Measurements from ENCODE around the gene KCNQ1. TPM values are rescaled to one million over a fixed set of nuclear protein-coding genes. Genes with fewer than 3 reads are reported as not detected.

Gene KCNQ1
- total RNA-seq, 5 donors from 2014 or later (not counting 1 experiment from before 2014, with no cell fraction given) = 20.9 to 32.9 (median 24.0) TPM

DNA sequence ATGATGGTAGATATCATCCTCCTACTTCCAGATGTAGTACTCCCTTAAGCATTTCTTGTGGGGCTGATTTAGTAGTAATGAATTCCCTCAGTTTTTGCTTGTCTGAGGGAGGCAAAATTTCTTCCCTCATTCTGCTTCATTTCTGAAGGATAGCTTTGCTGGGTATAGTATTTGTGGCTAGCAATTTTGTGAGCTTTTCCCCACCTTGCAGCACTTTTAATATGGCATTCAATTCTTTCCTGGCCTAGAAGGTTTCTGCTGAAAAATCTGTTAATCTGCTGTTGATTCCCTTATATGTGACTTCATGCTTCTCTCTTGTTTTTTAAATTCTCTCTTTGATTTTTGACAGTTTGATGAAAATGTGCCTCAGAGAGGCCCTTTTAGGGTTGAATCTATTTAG, 204.6 kb downstream of the KCNQ1 start:
- H3K4me3 ChIP-seq (ENCODE audit: control insufficient read depth in 1 of 2, extremely low read depth in 1 of 2, low read length in 1 of 2) = no peak overlapping the region
- peaks cover 65% of the 10 kb centered on the region for H3K36me3 Mint-ChIP-seq
- H3K27ac ChIP-seq (ENCODE audit: low read length) = no peak overlapping the region
- peaks cover 0 to 7% of the 10 kb centered on the region in 2 donors for H3K36me3 ChIP-seq (ENCODE audit: control insufficient read depth in 2 of 2, extremely low read depth in 1 of 2, insufficient read depth in 1 of 2, low read length in 1 of 2)
- DNase-seq (no peak), ATAC-seq (replicated peaks in 1 of 4) (no peak)
- H3K4me3 Mint-ChIP-seq = peak overlapping the region in 1 of 3 donors; percentile 3
- H3K27me3 ChIP-seq (replicated peaks in 1 of 2; ENCODE audit: control insufficient read depth in 2 of 2, extremely low read depth in 1 of 2, insufficient read depth in 2 of 2, low read length in 1 of 2) = peaks cover 0 to 14% of the 10 kb centered on the region in 2 experiments
- ChIA-PET POLR2A (no interaction called here), CTCF (no interaction called here)
- H3K27me3 Mint-ChIP-seq = no peaks in the 10 kb centered on the region
- H3K4me1 Mint-ChIP-seq = peaks cover 0 to 4% (median 0%) of the 10 kb centered on the region in 3 donors
- H3K9me3 Mint-ChIP-seq = peaks cover 27 to 53% (median 31%) of the 10 kb centered on the region in 3 donors
- H3K4me1 ChIP-seq (ENCODE audit: control insufficient read depth in 1 of 2, extremely low read depth in 1 of 2, insufficient read depth in 2 of 2, low read length in 2 of 2) = no peaks in the 10 kb centered on the region
- H3K27ac Mint-ChIP-seq = no peak overlapping the region
- peaks cover 11% of the 10 kb centered on the region for H3K9me3 ChIP-seq

DNA sequence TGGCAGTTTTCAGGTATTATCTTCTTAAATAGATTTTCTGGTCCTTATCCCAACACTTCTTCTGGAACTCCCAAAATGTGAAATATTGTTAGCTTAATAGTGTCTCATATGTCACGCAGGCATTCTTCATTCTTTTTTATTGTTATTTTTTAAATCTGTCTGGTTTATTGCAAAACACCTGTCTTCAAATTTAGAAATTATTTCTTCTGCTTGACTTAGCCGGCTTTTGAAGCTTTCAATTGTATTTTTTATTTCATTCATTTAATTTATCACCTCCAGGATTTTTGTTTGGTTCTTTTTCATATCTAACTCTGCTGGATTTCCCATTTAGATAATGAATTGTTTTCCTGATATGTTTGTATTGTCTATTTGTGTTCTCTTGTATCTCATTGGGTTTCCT, 205.0 kb downstream of the KCNQ1 start:
- CTCF ChIA-PET = no interaction called here
- ATAC-seq (replicated peaks in 1 of 4) (no peak), DNase-seq (no peak)
- H3K4me1 Mint-ChIP-seq = peaks cover 0 to 4% (median 0%) of the 10 kb centered on the region in 3 donors
- no peaks in the 10 kb centered on the region for H3K4me1 ChIP-seq (ENCODE audit: control insufficient read depth in 1 of 2, extremely low read depth in 1 of 2, insufficient read depth in 2 of 2, low read length in 2 of 2)
- H3K27ac Mint-ChIP-seq = no peak overlapping the region
- H3K27me3 Mint-ChIP-seq = no peaks in the 10 kb centered on the region
- H3K9me3 ChIP-seq = peaks cover 11% of the 10 kb centered on the region
- H3K4me3 Mint-ChIP-seq = peak overlapping the region in 1 of 3 donors; percentile 3
- H3K36me3 ChIP-seq (ENCODE audit: control insufficient read depth in 2 of 2, extremely low read depth in 1 of 2, insufficient read depth in 1 of 2, low read length in 1 of 2) = peaks cover 0 to 7% of the 10 kb centered on the region in 2 donors
- peaks cover 0 to 12% of the 10 kb centered on the region in 2 experiments for H3K27me3 ChIP-seq (replicated peaks in 1 of 2; ENCODE audit: control insufficient read depth in 2 of 2, extremely low read depth in 1 of 2, insufficient read depth in 2 of 2, low read length in 1 of 2)
- peaks cover 63% of the 10 kb centered on the region for H3K36me3 Mint-ChIP-seq
- no peak overlapping the region for H3K27ac ChIP-seq (ENCODE audit: low read length)
- POLR2A ChIA-PET = no interaction called here
- no peak overlapping the region for H3K4me3 ChIP-seq (ENCODE audit: control insufficient read depth in 1 of 2, extremely low read depth in 1 of 2, low read length in 1 of 2)
- H3K9me3 Mint-ChIP-seq = peaks cover 27 to 49% (median 27%) of the 10 kb centered on the region in 3 donors
- no CpG with 5 or more reads among the region's 2 CpGs for WGBS (ENCODE audit: insufficient coverage)

DNA sequence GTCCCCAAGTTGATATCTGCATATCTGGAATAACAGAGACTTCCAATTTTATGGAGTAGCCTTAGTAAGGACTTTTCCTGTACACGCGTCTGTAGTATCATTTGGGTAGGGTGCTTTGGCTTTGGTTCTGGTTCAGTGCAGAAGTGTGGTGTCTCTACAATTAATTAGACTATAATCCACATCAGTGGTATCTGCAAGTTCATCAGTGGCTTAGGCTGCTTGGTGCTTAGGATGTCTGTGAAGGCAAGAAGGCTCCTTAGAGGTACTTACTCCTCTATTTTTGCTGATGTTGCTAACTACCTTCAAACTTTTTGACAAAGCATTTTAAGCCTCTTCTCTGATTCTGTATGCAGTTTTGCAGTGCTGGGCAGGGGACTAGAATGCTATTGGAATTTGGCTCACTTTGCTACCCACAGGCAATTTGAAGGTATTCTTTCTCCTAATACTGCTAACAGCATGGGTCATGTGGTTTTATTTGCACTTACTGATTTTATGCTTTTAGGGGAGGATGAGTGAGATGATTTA, 205.6 kb downstream of the KCNQ1 start:
- POLR2A ChIA-PET = no interaction called here

DNA sequence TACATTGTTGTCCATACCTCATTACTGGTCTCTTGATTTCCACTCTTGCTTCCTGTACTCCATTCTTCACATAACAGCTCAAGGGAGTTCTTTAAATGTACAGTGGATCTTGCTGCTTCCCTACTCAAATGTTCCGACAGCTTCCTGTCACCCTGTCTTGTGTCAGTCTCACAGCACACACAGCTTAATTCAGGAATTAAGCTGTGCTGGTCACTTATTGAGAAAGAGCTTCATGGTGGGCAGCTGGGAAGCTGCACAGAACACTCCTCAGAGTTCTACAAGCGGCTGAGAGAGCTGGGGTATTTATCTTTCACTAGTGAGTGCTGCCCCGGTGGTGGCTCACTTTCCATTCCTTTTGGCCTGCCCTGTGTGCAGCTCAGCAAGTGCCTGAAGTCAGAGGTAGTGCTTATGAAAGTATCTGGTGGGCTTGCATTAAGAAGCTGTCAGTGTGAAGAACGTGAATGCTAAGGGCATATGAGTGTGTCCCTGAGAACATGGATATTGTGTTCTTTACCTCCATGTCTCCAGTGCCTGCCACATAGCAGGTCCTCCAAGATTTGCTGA, 206.3 kb downstream of the KCNQ1 start:
- WGBS (ENCODE audit: insufficient coverage) = 90% methylated on average over 1 of the region's 4 CpGs
- peaks cover 65% of the 10 kb centered on the region for H3K36me3 Mint-ChIP-seq

More for the DNA sequence above, 205.6 kb downstream of the KCNQ1 start:
- ATAC-seq (replicated peaks in 1 of 4) = no peak
- Histone ChIP-seq H3K36me3 (ENCODE audit: control insufficient read depth in 2 of 2, extremely low read depth in 1 of 2, insufficient read depth in 1 of 2, low read length in 1 of 2) (peaks cover 0 to 7% of the 10 kb centered on the region in 2 donors), H3K4me1 (ENCODE audit: control insufficient read depth in 1 of 2, extremely low read depth in 1 of 2, insufficient read depth in 2 of 2, low read length in 2 of 2) (no peaks in the 10 kb centered on the region), H3K27me3 (replicated peaks in 1 of 2; ENCODE audit: control insufficient read depth in 2 of 2, extremely low read depth in 1 of 2, insufficient read depth in 2 of 2, low read length in 1 of 2) (peaks cover 0 to 9% of the 10 kb centered on the region in 2 experiments), H3K27ac (ENCODE audit: low read length) (no peak overlapping the region), H3K4me3 (ENCODE audit: control insufficient read depth in 1 of 2, extremely low read depth in 1 of 2, low read length in 1 of 2) (no peak overlapping the region), H3K9me3 (peaks cover 11% of the 10 kb centered on the region)
- no peaks in the 10 kb centered on the region for H3K27me3 Mint-ChIP-seq
- H3K9me3 Mint-ChIP-seq = peaks cover 27 to 49% (median 27%) of the 10 kb centered on the region in 3 donors
- peaks cover 0 to 4% (median 0%) of the 10 kb centered on the region in 3 donors for H3K4me1 Mint-ChIP-seq
- no peak for DNase-seq
- no CpG with 5 or more reads among the region's 2 CpGs for WGBS (ENCODE audit: insufficient coverage)
- CTCF ChIA-PET = no interaction called here
- no peak overlapping the region for H3K4me3 Mint-ChIP-seq
- peaks cover 62% of the 10 kb centered on the region for H3K36me3 Mint-ChIP-seq
- H3K27ac Mint-ChIP-seq = no peak overlapping the region

DNA sequence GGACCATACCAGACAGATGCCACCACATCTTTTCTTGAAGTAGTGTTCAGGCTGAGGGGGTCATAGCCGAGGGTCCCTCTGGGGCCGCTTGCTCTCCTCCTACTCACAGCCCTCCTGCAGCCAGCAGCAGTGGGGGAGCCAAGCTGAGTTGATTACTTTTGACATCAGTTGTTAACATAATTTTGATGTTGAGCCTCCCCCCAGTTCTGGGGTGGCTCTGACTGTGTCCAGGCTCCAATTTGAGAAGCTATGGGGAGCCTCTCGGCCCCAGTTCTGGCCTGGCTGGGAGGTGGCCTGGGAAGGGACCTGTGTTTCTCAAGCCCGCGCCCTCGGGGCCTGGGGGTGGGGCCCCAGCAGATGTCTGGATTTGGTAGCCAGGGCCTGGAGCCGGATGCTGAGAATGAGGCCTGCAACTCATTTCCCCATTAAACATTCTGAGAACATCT, 207.0 kb downstream of the KCNQ1 start:
- peaks cover 8% of the 10 kb centered on the region for H3K9me3 ChIP-seq
- Mint-ChIP-seq H3K4me1 (peaks cover 0 to 13% (median 4%) of the 10 kb centered on the region in 3 donors), H3K9me3 (peaks cover 25 to 41% (median 27%) of the 10 kb centered on the region in 3 donors), H3K36me3 (peaks cover 66% of the 10 kb centered on the region), H3K27ac (no peak overlapping the region), H3K4me3 (no peak overlapping the region), H3K27me3 (no peaks in the 10 kb centered on the region)
- 82% methylated on average over 1 of the region's 7 CpGs for WGBS (ENCODE audit: insufficient coverage)
- H3K4me3 ChIP-seq (ENCODE audit: control insufficient read depth in 1 of 2, extremely low read depth in 1 of 2, low read length in 1 of 2) = no peak overlapping the region
- no peak for ATAC-seq (replicated peaks in 1 of 4)
- no peak for DNase-seq
- peaks cover 0 to 7% of the 10 kb centered on the region in 2 donors for H3K36me3 ChIP-seq (ENCODE audit: control insufficient read depth in 2 of 2, extremely low read depth in 1 of 2, insufficient read depth in 1 of 2, low read length in 1 of 2)
- H3K27ac ChIP-seq (ENCODE audit: low read length) = no peak overlapping the region
- CTCF ChIA-PET = no interaction called here
- peaks cover 0 to 9% of the 10 kb centered on the region in 2 experiments for H3K27me3 ChIP-seq (replicated peaks in 1 of 2; ENCODE audit: control insufficient read depth in 2 of 2, extremely low read depth in 1 of 2, insufficient read depth in 2 of 2, low read length in 1 of 2)
- POLR2A ChIA-PET = no interaction called here
- H3K4me1 ChIP-seq (ENCODE audit: control insufficient read depth in 1 of 2, extremely low read depth in 1 of 2, insufficient read depth in 2 of 2, low read length in 2 of 2) = no peaks in the 10 kb centered on the region

More for the DNA sequence above, 206.3 kb downstream of the KCNQ1 start:
- ChIA-PET POLR2A (no interaction called here), CTCF (no interaction called here)
- ATAC-seq (replicated peaks in 1 of 4) (no peak), DNase-seq (no peak)
- H3K9me3 Mint-ChIP-seq = peaks cover 27 to 46% (median 27%) of the 10 kb centered on the region in 3 donors
- no peaks in the 10 kb centered on the region for H3K27me3 Mint-ChIP-seq
- H3K27ac ChIP-seq (ENCODE audit: low read length) = no peak overlapping the region
- H3K27me3 ChIP-seq (replicated peaks in 1 of 2; ENCODE audit: control insufficient read depth in 2 of 2, extremely low read depth in 1 of 2, insufficient read depth in 2 of 2, low read length in 1 of 2) = peaks cover 0 to 9% of the 10 kb centered on the region in 2 experiments
- H3K4me1 Mint-ChIP-seq = peaks cover 0 to 7% (median 1%) of the 10 kb centered on the region in 3 donors
- no peaks in the 10 kb centered on the region for H3K4me1 ChIP-seq (ENCODE audit: control insufficient read depth in 1 of 2, extremely low read depth in 1 of 2, insufficient read depth in 2 of 2, low read length in 2 of 2)
- no peak overlapping the region for H3K27ac Mint-ChIP-seq
- peaks cover 8% of the 10 kb centered on the region for H3K9me3 ChIP-seq
- peaks cover 0 to 7% of the 10 kb centered on the region in 2 donors for H3K36me3 ChIP-seq (ENCODE audit: control insufficient read depth in 2 of 2, extremely low read depth in 1 of 2, insufficient read depth in 1 of 2, low read length in 1 of 2)
- H3K4me3 Mint-ChIP-seq = no peak overlapping the region
- H3K4me3 ChIP-seq (ENCODE audit: control insufficient read depth in 1 of 2, extremely low read depth in 1 of 2, low read length in 1 of 2) = no peak overlapping the region

DNA sequence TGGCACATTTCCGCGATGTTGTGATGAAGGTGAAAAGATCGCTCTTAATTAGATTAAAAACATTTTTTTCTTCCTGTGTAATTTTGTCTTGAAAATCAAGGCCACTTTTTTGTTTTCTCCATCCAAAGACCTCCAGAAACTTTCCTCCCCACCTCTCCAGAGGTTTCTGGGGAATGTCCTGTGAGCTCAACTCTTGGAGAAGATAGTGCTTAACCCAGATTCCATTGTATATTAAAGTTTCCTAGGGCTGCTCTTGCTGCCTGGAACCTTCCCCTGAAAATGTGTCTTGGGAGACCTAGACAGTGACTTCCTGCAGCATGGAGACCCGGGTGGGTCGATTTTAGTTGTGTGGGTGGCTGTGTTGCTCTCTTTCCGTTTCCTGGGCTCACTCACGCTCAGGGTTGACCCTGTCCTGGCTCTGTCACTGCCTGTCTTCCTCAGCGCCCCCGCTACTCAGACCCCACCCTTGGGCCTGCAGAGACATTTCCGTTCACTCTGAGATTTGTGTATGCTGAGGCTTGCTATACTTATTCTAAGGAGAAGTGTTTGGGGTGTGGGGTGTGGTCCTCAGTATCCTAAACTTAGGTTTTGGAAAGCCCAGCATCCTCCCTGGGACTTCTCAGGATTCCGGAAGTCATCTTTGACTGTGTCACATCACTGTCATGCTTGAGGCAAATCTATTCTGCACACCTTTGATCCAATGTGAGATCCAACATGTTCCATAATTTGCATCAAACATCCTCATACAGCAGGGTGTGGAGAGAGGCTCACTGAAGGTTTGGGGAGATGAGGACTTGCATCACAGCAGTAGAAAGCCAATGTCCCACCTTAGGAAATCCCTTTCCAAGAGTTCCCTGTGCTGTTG, 207.8 kb downstream of the KCNQ1 start:
- CTCF ChIA-PET = no interaction called here

More for the DNA sequence above, 207.8 kb downstream of the KCNQ1 start:
- DNase-seq = no peak
- Mint-ChIP-seq H3K27me3 (no peaks in the 10 kb centered on the region), H3K4me1 (peaks cover 0 to 13% (median 4%) of the 10 kb centered on the region in 3 donors), H3K9me3 (peaks cover 20 to 33% (median 22%) of the 10 kb centered on the region in 3 donors), H3K4me3 (no peak overlapping the region), H3K27ac (no peak overlapping the region), H3K36me3 (peaks cover 66% of the 10 kb centered on the region)
- WGBS (ENCODE audit: insufficient coverage) = 87% methylated on average over 3 of the region's 11 CpGs
- H3K36me3 ChIP-seq (ENCODE audit: control insufficient read depth in 2 of 2, extremely low read depth in 1 of 2, insufficient read depth in 1 of 2, low read length in 1 of 2) = peaks cover 0 to 7% of the 10 kb centered on the region in 2 donors
- POLR2A ChIA-PET = no interaction called here
- no peak for ATAC-seq (replicated peaks in 1 of 4)
- H3K27ac ChIP-seq (ENCODE audit: low read length) = no peak overlapping the region
- no peaks in the 10 kb centered on the region for H3K4me1 ChIP-seq (ENCODE audit: control insufficient read depth in 1 of 2, extremely low read depth in 1 of 2, insufficient read depth in 2 of 2, low read length in 2 of 2)
- peaks cover 0 to 9% of the 10 kb centered on the region in 2 experiments for H3K27me3 ChIP-seq (replicated peaks in 1 of 2; ENCODE audit: control insufficient read depth in 2 of 2, extremely low read depth in 1 of 2, insufficient read depth in 2 of 2, low read length in 1 of 2)
- H3K9me3 ChIP-seq = peaks cover 8% of the 10 kb centered on the region
- no peak overlapping the region for H3K4me3 ChIP-seq (ENCODE audit: control insufficient read depth in 1 of 2, extremely low read depth in 1 of 2, low read length in 1 of 2)

All from T-cell (primary cell).